GM21447 (cell line): Measurements from ENCODE around the gene SNX30.

Experiments used
- ATAC-seq: cut with Tn5 transposase; IDR thresholded peaks from one replicate; pipeline ENCODE4 v1.9.1; 2021; ENCODE audit not compliant: unreplicated experiment

SNX30 gene

GRCh38 chr9:112873773-112874405 is 123.3 kb downstream of the SNX30 start:
- no peak for ATAC-seq

- no peak for ATAC-seq
Measured at GRCh38 chr9:112878752-112879151, 128.2 kb downstream of the SNX30 start.

DNA sequence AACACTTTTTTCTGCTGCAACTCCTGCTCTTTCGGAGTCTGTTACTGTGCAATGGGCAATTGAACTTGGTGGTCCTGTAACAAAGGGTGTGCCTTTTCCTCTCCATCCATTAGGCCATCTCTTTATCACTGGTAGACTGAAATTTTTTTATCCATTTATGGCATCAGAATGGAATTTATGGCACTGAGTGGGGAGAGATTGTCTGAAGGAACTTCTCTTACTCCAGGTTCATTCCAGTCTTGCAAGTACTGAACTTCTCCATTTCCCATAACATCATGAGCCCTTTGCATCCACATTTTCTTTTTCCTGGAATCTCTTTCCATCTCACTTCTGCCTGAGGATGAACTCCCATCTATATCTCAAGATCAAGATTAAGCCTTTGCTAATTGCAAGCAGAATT is 130.1 kb downstream of the SNX30 start:
- no peak for ATAC-seq

GRCh38 chr9:112881331-112881730 is 130.8 kb downstream of the SNX30 start:
- no peak for ATAC-seq

- no peak for ATAC-seq
Measured at GRCh38 chr9:112884101-112884500, 133.5 kb downstream of the SNX30 start.

- ATAC-seq, result no peak
Measured at GRCh38 chr9:112884721-112885120, 134.2 kb downstream of the SNX30 start.

DNA sequence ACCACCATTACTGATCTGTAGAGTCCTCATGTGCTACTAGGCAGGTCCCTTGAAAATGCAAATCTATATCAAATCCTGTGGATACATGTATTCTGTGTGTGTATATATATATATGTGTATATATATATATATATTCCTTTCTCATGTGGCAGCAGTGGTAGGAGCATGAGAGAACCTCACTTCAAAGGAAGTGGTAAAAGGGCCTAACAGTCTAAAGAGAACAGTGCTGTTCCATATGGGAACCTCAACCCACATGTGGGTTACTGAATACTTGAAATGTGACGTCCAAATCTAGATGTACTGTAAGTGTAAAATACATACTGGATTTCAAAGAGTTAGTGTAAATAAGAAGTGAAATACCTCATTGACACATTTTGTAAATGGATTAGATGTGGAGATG is 134.8 kb downstream of the SNX30 start:
- no peak for ATAC-seq

- ATAC-seq, result no peak
Measured at GRCh38 chr9:112886351-112886750, 135.8 kb downstream of the SNX30 start.

- no peak for ATAC-seq
Measured at GRCh38 chr9:112887381-112887780, 136.8 kb downstream of the SNX30 start.

GRCh38 chr9:112890106-112891081 is 139.8 kb downstream of the SNX30 start, which contains the start of gene SLC46A2:
SLC46A2 (minus strand) TSS chr9:112890876; CDS start chr9:112890681, 195 bp downstream.
- ATAC-seq, result no peak

DNA sequence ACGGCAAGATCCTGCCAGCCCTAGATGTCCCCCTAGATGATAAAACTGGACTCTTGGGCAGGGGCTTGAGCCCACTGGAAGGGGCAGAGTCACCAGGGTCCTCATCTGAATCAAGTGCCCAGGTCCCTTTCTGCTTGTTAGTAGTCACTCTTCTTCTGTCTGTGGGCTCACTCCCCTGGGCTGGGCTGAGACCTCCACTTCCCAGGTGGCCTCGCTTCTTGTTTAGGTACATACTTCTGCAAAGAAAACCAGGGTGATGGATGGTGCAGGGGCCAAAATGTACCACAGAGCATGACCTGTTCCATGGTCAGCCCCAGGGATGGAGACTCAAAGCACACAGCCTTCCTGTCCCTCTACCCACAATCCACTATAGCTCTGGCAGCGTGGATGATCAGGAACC is 141.0 kb downstream of the SNX30 start:
- ATAC-seq, result no peak

GRCh38 chr9:112892981-112893380 is 142.4 kb downstream of the SNX30 start:
- ATAC-seq, result no peak

DNA sequence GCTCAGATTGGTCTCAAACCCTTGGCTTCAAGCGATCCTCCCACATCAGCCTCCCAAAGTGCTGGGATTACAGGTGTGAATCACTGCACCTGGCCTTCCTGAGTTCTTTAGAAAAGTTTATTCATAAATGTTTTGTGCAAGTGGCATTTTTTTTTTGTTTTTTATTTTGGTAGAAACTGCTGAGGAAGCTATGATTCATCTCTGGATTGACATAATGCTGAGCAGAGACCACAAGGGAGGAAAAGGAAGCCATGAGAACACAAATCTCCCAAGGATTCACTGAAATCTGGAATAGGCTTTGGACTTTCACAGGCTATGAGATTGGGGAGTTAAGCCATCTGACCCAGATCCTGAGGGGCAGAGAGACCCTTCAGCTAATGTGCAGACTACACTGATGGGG is 143.5 kb downstream of the SNX30 start:
- no peak for ATAC-seq

DNA sequence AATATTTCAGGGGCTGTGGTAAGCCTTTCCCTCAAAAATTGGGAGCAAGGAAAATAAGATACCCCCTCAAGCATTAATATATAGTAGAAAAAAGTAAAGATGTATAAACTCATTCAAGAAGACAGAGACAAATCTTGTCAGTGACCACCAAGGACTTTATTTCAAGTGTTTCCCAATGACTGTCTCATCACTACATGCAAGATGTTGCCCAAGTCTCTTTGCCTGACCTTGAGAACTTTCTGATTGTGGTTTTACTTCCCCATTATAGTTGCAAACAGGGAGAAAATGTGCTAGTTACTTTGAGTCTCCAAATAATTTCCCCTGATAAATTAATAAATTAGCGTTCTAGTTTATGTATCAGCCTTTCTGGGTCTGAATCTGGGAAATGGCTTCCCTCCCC is 144.1 kb downstream of the SNX30 start:
- no peak for ATAC-seq

GRCh38 chr9:112896131-112896530 is 145.6 kb downstream of the SNX30 start:
- ATAC-seq, result no peak

DNA sequence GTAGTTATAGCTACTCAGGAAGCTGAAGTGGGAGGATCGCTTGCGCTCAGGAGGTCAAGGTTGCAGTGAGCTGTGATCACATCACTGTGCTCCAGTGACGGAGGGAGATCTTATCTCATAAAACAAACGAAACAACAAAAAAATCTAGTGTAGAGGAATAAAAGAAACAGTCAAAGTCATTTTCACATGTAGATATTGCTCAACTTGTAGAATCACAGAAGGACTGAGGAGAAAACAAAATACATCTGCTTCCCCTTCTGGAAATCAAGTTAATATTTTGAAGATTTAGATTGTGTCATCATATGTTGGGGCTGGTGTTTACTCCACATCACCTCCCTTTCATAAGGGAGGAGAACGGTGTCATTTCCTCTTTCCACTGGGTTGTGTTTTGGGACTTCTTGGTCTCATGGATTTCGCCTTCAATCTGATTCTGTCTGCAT is 148.3 kb downstream of the SNX30 start:
- ATAC-seq, result no peak

DNA sequence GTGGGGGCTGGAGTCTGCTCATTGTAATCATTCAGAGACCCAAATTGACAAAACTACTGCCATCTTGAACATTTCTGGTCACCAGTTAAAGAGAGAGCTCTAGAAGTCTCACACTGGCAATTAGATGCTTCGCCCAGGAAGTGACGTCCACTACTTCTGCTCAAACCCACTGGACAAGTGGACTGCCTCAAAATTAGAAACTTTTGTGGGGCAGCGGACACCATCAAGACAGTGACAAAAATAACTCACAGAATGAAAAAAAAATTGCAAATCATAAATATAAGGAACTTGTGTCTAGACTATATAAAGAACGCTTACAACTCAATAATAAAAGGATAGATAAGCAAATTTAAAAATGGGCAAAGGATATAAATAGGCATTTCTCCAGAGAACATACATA is 149.9 kb downstream of the SNX30 start:
- no peak for ATAC-seq

- no peak for ATAC-seq
Measured at GRCh38 chr9:112900901-112901300, 150.3 kb downstream of the SNX30 start.

GRCh38 chr9:112905084-112905483 is 154.5 kb downstream of the SNX30 start:
- ATAC-seq, result no peak

- no peak for ATAC-seq
Measured at GRCh38 chr9:112911736-112912135, 161.2 kb downstream of the SNX30 start.

DNA sequence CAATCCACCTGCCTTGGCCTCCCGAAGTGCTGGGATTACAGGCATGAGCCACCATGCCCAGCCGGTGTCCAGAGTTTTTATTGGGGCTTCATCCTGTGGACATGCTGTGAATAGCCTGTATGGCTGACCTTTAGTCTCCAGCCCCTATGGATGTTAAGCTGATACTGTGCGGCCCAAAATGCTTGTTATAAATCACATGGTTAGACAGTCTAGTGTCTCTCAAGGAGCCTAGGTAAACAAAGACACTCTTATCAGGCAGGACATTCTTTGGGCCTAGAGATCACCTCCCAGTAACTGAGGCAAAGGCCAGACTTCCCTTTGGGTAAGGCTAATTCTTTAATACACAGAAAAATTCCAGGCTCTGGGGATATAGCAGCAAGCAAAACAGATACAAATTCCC is 162.1 kb downstream of the SNX30 start:
- no peak for ATAC-seq

- ATAC-seq, result no peak
Measured at GRCh38 chr9:112913326-112913725, 162.8 kb downstream of the SNX30 start.
